ENCODE measurements around the gene RPP38.

RPP38 gene

DNA sequence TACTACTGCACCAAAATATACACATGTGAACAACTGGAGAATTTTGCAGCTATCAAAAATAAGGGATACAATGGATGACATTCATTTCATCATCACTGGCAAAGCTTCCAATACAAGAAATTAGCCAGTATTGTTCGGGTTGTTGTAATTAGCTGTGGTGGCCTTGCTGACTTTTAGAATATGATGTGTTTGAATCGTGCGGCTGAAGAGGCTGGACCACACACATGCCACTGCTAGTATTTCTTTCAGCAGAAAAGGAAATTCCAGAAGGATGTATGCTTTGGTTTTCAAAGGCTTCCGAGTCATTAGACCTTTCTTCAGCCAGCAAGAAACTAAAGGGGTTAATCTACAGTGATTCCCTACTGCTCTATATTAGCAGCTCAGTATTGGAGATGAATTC lies 16.6 kb downstream of the RPP38 start:
- no peak for DNase-seq

DNA sequence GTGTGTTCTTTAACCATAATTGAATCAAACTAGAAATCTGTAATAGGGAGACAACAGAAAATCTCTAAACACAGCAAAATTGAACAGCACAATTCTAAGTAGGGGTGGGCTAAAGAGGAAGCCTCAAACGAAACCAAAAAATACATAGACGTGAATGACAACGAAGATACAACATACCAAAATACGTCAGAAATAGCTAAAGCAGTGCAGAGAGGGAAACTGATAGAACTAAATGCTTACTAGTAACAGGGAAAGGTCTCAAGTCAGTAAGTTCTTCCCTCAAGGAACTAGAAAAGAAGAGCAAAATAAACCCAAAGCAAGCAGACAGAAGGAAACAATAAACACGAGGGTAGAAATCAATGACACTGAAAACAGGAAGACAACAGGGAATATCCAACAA lies 19.1 kb downstream of the RPP38 start:
- no peak for DNase-seq

DNA sequence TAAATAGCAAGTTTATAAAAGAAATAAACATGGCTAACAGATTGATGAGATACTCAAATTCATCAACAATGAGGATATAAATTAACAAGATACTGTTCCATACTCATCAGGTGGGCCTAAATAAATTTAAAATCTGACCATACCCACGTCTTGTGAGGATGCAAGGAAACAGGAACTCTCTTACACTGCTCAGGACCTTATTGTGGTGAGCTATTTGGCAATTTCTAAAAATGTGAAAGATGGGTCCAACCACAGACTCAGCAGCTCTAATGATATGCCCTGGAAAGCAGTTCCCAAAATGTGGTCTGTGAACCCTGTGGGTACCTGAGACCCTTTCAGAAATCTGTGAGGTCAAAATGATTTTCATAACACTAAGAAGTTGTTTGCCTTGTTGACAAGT lies 21.5 kb downstream of the RPP38 start:
- no peak for DNase-seq

DNA sequence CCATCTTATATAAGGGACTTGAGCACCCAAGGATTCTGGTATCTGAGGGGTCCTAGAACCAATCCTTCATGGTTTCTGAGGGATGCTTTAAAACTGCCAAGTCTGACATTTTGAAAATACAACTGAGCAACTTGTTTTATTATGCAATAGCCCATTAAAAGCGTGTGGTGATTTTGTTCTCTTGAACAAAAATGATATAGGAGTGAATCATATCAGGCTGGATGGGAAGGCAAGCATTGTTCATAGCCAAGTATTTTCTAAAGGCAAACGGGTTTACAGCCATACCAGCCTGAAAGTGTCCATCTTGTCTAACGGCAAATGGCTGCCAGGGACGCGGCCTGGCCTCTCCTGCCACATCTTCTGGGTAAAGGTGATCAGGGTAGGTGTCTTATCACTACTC lies 23.4 kb downstream of the RPP38 start:
- DNase-seq, result no peak

DNA sequence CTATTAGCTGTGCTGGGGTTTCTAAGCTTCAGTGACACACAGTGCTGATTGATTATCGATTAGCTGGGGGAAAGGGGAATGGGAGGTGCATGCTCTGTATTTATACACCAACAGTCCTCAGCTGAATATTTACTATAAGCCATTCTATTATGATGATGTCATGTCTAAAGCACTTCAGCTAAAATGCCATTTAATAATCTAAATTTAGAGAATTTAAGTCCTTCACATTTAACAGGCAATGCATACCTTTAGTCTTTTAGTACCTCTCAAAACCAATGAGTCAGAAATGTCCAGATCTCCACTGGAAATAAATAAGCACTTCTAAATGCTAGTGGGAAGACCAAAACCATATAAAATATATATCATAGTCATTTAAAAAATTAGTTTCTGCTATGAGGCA lies 24.6 kb downstream of the RPP38 start:
- no peak for DNase-seq

DNA sequence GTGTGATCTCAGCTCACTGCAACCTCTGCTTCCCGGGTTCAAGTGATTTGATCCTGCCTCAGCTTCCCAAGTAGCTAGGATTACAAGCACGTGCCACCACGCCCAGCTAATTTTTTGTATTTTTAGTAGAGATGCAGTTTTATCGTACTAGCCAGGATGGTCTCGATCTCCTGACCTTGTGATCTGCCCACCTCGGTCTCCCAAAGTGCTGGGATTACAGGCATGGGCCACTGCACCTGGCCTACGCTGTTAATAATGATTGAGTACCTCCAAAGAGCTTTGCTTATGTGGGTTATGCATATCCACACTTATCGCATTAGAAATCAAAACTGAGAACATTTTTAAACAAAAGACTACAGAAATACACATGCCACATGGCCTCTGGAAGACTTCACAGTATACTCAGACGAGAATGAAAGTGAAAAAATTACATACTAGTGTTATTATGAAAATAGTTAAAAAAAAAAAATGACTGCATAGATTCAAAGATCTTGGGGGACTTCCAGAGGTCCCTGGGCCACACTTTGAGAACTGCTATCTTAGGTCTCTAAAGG lies 25.4 kb downstream of the RPP38 start:
- no peak for DNase-seq

DNA sequence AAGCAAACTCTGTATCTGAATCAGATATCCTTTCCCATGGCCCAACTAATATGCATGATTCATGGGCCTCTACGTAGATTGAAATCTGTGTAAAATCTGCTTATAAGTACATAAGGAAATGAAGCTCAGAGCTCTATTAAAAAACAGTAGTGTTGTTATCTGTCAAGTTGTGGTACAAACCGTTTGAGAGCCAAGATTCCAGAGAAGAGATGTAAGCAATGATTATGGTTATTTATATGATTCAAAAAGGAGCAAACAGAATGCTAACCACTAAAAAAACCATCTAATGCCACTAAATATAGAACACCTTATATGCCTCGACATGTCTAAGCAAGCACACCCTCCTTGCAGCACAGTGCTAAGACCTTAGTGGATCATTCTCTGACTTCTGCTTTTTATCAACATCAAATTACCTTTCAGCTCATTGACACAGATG lies 26.6 kb downstream of the RPP38 start:
- no peak for DNase-seq

DNA sequence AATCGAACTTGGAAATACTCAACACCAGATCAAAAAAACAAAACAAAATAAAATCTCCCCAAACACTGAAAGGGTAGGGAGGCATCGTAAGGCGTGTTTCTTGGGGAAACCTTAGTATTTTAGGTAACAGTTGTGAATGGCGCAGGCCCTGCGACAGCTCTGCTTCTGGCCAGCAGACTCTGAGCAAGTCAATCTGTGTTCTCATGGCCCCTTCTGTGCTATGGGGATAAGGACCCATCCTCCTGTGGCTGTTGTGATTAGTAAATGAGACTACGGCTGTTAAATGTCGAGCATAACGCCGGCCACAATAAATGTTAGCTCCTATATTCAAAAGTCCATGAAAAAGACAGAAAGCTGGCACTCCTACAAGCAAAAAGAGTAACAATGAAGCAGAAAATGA lies 27.0 kb downstream of the RPP38 start:
- DNase-seq, result no peak

DNA sequence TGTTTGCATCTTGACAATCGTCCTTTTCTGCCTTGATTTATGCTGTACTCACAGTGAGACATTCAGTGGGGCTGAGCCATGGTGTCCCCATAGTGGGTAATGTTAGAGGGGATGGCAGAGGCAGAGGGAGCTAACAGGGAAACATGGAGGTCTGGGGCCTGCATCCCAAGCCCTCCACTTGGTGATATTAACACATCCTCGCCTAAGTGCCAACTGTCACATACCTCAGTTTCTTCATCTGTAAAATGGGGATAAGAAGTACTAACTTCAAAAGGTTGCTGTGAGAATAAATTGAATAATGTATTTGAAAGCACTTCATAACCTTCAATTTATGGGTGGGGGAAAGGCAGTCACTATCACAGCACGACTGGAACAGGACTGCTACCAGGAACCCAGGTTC lies 27.8 kb downstream of the RPP38 start:
- DNase-seq, result no peak

DNA sequence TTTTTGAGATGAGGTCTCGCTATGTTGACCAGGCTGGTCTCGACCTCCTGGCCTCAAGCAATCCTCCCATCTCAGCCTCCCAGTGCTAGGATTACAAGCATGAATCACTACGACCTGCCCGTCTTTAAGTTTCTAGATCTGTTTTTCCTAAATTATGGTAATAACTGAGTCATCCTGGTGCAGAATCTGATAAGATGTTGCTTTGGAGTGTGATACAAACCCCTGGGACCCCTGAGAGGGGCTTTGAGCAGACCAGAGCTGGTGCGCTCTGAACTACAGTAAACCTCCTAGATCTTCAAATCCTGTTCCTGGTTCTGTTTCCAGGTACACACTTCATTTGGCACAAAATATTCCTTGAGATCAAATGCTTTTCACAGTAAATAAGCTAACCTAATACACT lies 34.2 kb downstream of the RPP38 start:
- DNase-seq, result no peak

DNA sequence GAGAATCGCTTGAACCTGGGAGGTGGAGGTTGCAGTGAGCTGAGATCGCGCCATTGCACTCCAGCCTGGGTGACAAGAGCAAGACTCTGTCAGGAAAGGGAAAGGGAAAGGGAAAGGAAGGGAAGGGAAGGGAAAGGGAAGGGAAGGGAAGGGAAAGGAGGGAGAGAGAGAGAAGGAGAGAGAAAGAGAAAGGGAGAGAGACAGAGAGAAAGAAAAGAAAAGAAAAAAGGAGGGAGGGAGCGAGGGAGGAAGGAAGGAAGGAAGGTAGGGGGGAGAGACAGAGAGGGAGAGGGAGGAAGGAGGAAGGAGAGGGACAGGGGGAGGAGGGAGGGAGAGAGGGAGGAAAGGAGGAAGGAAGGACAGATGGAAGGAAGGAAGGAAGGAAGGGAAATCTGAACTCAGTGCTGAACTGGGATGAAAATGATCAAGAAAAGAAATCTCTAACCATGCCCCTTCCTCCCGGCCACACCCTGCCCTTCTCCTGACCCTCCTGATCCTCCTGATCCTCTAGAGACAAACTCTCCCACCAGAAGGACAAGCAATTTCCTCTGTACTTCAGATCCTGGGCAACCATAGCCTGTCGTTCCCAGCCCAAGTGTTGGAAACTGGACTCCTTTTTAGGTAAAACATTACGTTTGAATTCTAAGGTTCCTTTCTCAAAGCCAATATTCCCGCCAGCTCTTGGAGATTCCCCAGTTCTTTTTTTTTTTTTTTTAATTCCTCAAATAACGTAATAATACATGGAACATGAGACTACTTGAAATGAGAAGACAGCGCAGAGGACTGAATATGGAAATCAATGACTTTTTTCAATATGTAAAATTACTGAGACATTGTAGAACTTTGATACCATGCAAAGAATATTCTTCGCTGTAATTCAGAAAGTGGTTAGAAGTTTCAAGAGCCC lies 39.2 kb downstream of the RPP38 start:
- DNase-seq, result no peak

DNA sequence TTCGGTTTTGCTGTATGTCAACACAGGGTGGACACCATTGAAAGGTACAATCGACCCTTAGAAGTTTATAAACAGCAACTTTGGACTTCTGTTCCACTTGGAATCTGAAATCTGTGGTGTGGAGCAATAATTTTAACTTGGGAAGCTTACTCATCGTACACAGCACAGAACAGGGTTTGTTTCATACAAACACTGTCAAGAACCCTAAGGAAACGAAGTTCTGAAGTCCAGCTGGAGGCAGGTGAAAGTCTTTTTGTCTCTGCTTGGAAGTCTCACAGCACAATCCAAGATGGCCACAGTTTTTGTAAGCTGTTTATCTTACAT lies 39.8 kb downstream of the RPP38 start:
- no peak for DNase-seq

DNA sequence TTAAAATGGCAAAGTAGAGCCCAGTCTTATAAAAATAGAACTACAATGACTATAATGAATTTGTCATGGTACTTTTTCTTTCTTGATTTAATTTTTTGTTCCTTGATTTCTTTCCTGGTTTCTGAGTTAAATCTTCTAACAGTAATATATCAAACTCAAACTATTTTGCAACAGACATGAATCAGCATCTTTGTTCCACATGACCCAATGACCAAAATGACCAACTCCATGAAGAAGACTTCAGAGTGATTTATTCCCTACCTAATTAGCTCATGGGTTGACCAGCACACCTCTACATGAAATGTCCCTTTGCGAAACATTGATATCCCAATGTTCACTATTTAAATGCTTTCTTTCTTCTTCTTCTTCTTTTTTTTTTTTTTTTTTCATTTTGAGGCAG lies 40.5 kb downstream of the RPP38 start:
- no peak for DNase-seq

DNA sequence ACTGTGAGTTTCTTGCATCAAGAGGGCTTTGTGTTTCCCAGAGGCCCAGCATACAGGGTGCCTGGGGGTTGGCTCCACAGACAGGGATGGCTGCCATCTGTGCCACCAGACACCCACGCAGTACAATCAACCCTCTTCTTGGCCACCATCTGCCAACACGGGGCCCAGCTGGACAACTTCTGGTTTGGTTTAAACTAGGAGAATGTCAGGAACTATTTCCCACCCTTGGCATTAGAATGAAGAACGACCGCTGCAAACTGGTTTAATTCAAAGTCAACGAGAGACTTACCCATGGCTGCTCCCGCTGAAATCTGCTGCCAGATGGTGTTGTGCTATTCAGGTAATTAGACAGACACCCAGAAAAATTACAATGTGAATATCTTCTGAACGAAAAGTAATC lies 43.5 kb downstream of the RPP38 start:
- no peak for DNase-seq

DNA sequence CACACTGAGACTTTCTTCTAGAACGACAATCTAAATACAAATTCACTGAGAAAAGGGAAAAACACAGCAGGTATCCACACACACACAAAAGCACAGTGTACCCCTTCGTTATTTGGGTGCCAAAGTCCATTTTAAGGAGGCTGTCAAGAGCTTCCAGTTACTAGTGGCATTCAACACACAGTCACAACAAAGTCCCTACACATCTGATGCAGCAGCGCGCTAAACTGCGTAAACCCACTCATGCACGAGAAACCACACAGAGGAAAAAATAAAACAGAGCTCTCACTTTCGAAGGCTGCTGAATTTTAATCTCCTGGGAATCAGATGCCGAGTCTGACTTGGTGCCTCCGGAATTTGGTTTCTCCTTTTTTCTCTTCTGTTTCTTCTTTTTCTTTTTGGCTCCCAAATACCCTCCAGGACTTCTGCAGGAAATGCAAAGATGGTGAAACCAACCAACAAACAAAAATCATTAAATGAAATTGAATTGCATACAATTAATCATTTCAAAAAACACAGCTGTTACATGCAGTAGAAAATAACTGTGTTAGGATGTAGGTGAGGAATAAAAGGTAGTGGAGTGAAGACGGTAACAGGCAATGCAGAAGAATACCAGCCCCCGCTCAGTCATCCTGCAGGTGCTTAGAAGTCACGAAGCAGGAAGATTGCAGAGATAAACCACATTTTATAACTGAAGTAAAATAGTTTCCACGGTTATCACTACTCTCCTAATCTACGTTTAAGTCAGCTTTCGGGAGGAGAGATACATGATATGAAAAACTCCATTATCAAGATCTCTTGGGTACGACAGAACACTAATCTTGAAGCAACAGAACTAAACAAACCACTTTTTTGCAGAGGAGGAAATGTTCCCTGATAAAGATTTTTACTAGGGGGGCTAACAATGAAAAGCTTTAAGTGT lies 44.2 kb downstream of the RPP38 start:
- DNase-seq, result no peak

DNA sequence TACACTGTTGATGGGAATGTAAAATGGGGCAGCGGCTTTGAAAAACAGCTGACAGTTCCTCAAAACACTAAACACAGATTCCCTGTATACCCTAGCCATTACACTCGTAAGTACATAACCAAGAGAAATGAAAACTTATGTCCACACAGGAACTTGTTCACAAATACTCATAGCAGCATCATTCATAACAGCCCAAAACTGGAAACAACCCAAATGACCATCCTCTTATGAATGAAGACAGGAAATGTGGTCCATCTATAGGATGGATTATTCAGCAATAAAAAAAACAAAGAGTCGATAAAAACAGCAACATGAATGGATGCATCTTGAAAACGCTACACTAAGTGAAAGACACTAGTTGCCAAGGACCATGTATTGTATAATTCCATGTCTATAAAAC lies 47.6 kb downstream of the RPP38 start:
- DNase-seq, result no peak

DNA sequence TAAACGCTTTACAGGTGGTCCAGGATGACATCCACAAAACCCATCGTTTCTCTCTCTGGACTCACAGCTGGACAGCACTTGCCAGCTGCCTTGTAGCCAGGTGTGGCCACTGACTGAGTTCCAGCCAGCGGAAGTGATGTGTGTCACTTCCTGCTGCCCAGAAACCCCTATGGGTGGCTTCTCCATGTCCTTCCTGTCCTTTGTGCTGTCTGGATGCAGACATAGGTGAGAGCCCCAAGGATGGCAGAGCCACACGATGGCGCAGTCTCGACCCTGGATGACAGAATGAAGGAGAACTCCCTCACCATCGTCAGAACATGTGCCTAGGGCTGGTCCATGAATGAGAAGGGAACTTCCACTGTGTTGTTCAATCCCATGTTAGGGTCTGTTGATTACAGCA lies 49.2 kb downstream of the RPP38 start:
- no peak for DNase-seq

DNA sequence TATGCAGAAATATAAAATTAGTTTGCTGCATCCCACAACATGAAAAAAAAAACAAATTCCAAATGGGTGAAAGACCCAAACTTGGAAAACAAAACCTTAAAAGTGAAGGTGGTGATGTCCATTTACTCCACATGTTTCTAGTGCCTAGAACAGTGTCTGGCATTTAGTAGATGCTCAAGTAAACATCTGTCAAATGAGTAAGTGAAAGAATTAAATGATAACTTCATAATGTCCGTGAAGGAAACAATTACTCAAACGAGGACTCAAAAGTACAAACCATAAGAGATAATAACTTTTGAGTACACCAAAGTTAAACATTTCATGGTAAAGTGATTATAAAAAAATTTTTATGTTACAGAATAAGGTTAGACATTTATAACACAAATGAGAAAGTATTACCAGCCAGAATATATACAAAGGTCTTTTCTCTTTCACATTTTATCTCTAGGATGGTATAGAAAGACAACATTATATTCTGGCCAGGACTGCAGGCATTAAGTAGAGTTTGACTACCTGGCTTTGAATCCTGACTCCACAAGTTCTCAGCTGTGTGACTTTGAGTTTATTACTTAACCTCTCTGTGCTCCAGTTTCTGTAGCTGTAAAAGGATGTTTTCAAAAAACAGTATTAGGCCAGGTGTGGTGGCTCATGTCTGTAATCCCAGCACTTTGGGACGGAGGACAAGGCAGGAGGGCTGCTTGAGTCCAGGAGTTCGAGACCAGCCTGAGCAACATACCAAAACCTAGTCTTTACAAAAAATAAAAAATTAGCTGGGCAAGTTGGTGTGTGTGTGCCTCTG lies 50.6 kb downstream of the RPP38 start:
- no peak for DNase-seq

DNA sequence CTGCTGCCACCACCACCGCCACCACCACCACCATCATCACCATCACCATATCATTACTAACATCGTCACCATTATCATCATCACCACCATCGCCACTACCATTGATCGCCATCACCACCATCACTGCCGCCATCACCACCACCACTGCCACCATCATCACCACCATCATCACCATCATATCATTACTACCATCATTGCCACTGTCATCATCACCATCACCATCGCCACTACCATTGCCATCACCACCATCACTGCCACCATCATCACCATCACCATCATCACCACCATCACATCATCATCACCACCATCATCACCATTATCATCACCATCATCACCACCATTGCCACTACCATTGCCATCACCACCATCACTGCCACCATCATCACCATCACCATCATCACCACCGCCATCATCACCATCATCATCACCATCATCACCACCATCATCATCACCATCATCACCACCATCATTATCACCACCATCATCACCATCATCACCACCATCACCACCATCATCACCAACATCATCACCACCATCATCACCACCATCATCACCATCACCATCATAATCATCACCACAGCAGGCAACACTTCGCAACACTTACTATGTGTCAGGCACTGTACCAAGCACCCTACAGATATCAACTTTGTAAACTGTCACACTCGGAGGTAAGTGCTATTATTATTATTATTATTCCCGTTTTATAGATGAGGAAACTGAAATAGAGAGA lies 52.1 kb downstream of the RPP38 start:
- no peak for DNase-seq

DNA sequence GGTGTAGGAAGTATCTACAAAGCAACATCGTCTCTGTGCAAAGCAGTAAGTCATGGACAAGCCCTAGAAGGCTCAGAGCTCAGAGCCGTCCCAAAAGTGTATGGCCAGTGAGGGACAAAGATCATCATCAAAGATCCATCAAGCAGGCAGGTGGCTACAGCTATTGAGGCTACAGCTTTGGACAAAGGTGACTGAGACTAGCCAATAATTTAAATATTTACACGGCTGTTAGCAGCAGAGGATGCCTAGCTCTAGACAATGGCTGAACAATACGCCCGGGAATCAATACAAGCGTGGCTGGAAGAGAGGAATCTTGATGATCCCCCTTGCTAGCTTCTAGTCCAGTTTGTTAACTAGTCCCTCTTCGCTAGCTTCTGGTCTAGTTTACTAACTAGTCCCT lies 53.4 kb downstream of the RPP38 start:
- no peak for DNase-seq

DNA sequence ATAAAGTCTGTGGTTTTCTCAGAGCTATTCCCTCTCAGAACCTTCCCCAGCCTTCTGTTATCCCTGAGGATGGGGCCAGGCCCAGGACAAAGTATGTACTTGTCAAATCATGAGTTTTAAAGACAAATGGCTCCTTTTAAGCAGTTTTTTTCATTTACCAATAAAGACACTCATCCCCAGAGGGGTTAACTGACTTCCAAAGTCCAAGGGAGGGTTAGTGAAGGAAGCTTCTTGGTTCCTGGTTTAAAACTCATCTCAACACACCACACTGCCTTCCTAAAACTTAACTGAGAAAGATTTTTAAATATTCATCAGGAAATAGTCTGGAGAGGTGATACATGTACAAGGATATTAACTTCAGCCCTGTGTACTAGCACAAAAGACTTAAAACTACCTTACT lies 55.4 kb downstream of the RPP38 start:
- DNase-seq, result no peak

Measured in NCI-H1092 treated with DMSO at 0.1 percent for 48 hours (cell line).